Gastrocnemius medialis (tissue), 4 donors: ENCODE results near the gene NPTXR.

ENCODE experiments used
- POLR2A ChIP-seq, 2 donors: fragments of 450-650 bp; IDR thresholded peaks; one replicate each; pipeline ENCODE4 v1.6.1; 2017; ENCODE audit warnings: antibody characterized with exemption in 2 of 2, mild to moderate bottlenecking in 2 of 2, moderate library complexity in 2 of 2
- TF ChIP-seq, protein P1 (sequence below), 5 experiments: fragments of 450-650 bp in 3 of 5; fragments of 200-600 bp in 2 of 5; sonication (generic) in 2 of 5; IDR thresholded peaks in 4 of 5; conservative IDR thresholded peaks in 1 of 5; 1 replicate in 4 of 5; 2 replicates in 1 of 5; pipeline ENCODE4 v1.5.1; 2016 to 2019; ENCODE audit warnings: antibody characterized with exemption in 5 of 5, mild to moderate bottlenecking in 3 of 5, moderate library complexity in 3 of 5

DNA sequence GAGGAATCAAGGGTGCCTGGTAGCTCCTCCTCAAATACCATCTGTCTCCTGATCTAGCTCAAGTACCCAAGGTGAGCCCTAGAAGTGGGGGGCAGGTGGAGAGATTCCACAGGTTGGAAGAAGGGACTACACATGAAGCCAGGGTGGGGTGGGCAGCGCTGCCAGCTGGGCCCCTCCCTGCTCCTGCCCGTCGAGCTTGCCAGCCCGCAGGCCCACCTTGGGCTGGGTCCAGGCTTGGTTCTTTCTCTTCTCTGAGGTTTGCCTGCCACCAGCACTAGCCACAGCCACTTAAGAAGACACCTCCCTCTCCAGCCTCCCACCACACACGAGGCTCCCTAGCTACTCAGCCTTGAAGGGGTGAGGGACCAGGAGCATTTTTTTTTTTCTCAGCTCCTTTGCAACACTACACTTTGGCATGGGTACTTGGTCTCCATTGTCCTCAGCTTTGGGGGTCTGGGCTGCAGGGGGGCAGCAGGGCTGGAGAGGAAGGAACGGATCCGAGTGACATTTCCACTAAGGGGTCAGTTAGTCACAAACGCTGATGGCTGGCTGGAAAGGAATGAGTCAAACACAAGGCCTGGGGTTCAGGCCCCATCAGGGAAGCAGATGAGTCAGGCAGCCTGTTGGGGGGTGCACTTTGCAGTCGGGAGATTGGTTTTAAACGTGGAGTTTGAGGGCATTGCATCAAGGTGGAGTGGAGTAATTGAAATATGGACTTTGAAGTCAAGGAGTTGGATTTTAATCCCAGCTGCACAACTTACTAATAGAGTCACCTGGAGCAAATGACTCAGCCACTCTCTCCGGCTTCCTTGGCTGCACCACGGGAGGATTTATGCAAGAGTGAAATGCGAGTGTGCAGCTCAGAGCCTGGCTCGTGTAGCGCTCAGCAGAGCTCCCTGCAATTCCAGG, 7.4 kb upstream of the NPTXR start:
- TF ChIP-seq, protein P1, sequence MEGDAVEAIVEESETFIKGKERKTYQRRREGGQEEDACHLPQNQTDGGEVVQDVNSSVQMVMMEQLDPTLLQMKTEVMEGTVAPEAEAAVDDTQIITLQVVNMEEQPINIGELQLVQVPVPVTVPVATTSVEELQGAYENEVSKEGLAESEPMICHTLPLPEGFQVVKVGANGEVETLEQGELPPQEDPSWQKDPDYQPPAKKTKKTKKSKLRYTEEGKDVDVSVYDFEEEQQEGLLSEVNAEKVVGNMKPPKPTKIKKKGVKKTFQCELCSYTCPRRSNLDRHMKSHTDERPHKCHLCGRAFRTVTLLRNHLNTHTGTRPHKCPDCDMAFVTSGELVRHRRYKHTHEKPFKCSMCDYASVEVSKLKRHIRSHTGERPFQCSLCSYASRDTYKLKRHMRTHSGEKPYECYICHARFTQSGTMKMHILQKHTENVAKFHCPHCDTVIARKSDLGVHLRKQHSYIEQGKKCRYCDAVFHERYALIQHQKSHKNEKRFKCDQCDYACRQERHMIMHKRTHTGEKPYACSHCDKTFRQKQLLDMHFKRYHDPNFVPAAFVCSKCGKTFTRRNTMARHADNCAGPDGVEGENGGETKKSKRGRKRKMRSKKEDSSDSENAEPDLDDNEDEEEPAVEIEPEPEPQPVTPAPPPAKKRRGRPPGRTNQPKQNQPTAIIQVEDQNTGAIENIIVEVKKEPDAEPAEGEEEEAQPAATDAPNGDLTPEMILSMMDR (IDR thresholded peaks at IDR 0.05 in 4 of 5, conservative IDR thresholded peaks at IDR 0.05 in 1 of 5), result no peak
- no peak for TF ChIP-seq POLR2A (IDR thresholded peaks at IDR 0.05)
